ENCODE data around the gene FLAD1. TPM values are rescaled to one million over a fixed set of nuclear protein-coding genes. Genes with fewer than 3 reads are reported as not detected.
A peak's percentile ranks its signal among the peaks of the same experiment; 100 is the strongest.

FLAD1 gene
- total RNA-seq, 2 experiments from 2014 or later: 16.7 to 19.4 TPM

GRCh38 chr1:154964359-154964758, 18.8 kb upstream of the FLAD1 start:
- Histone ChIP-seq H3K9me3 (ENCODE audit: control insufficient read depth in 1 of 2, insufficient read depth in 1 of 2, low read length in 2 of 2) (no peaks in the 10 kb centered on the region), H3K4me1 (ENCODE audit: insufficient read depth, low read length) (peaks cover 47% of the 10 kb centered on the region), H3K27me3 (ENCODE audit: control insufficient read depth in 1 of 2, insufficient read depth in 2 of 2, low read length in 2 of 2) (no peaks in the 10 kb centered on the region), H3K27ac (ENCODE audit: low read depth in 1 of 2, low read length in 2 of 2) (no peak overlapping the region), H3K36me3 (ENCODE audit: insufficient read depth, low read length) (peaks cover 64% of the 10 kb centered on the region), H3K4me3 (ENCODE audit: low read length) (no peak overlapping the region)
- H3K9me3 Mint-ChIP-seq: no peaks in the 10 kb centered on the region
- POLR2A ChIA-PET: interaction anchor here (0.8 to 1.0 kb wide), 3 partner anchors 9 to 52 kb away, joined by 3 to 5 read pairs (median 3); partner anchors contain the start of gene PBXIP1
- TF ChIP-seq CTCF (IDR thresholded peaks at IDR 0.05): no peak
- H3K36me3 Mint-ChIP-seq (ENCODE audit: low read depth): peaks cover 76% of the 10 kb centered on the region
- peaks cover 25% of the 10 kb centered on the region for H3K4me1 Mint-ChIP-seq (ENCODE audit: low read depth)
- no peaks in the 10 kb centered on the region for H3K27me3 Mint-ChIP-seq
- CTCF ChIA-PET: interaction anchor here (0.8 to 5.6 kb wide), 4 partner anchors 9 to 53 kb away, joined by 3 to 40 read pairs (median 4); partner anchors contain the start of genes CKS1B and PBXIP1
- DNase-seq: no peak
- H3K4me3 Mint-ChIP-seq: peak overlapping the region; percentile 25
- ATAC-seq (ENCODE audit: poor library complexity): no peak
- peak overlapping the region; percentile 14 for H3K27ac Mint-ChIP-seq
- intact Hi-C loops (cut with DNase I, micrococcal nuclease): loop anchor here in 1 of 2 experiments (5.0 kb wide), 1 partner anchor 98 kb away; the partner anchor contains the start of gene EFNA4

GRCh38 chr1:154966111-154966510, 17.0 kb upstream of the FLAD1 start:
- ChIA-PET POLR2A (interaction anchor here (1.4 kb wide), 1 partner anchor 10 kb away, joined by 6 read pairs; the partner anchor contains the start of gene PBXIP1), CTCF (no interaction called here)
- Histone ChIP-seq H3K4me1 (ENCODE audit: insufficient read depth, low read length) (peaks cover 44% of the 10 kb centered on the region), H3K27me3 (ENCODE audit: control insufficient read depth in 1 of 2, insufficient read depth in 2 of 2, low read length in 2 of 2) (no peaks in the 10 kb centered on the region), H3K27ac (ENCODE audit: low read depth in 1 of 2, low read length in 2 of 2) (no peak overlapping the region), H3K9me3 (ENCODE audit: control insufficient read depth in 1 of 2, insufficient read depth in 1 of 2, low read length in 2 of 2) (no peaks in the 10 kb centered on the region), H3K36me3 (ENCODE audit: insufficient read depth, low read length) (peaks cover 71% of the 10 kb centered on the region), H3K4me3 (ENCODE audit: low read length) (no peak overlapping the region)
- H3K27ac Mint-ChIP-seq: no peak overlapping the region
- intact Hi-C loops (cut with DNase I, micrococcal nuclease): no loop called here
- DNase-seq (no peak), ATAC-seq (ENCODE audit: poor library complexity) (no peak)
- no peak for TF ChIP-seq CTCF (IDR thresholded peaks at IDR 0.05)
- peaks cover 25% of the 10 kb centered on the region for H3K4me1 Mint-ChIP-seq (ENCODE audit: low read depth)
- no peak overlapping the region for H3K4me3 Mint-ChIP-seq
- no peaks in the 10 kb centered on the region for H3K9me3 Mint-ChIP-seq
- peaks cover 73% of the 10 kb centered on the region for H3K36me3 Mint-ChIP-seq (ENCODE audit: low read depth)
- no peaks in the 10 kb centered on the region for H3K27me3 Mint-ChIP-seq

GRCh38 chr1:154967331-154967950, 15.7 kb upstream of the FLAD1 start:
- DNase-seq (no peak), ATAC-seq (ENCODE audit: poor library complexity) (no peak)
- H3K27ac Mint-ChIP-seq: peak overlapping the region; percentile 70
- TF ChIP-seq CTCF (IDR thresholded peaks at IDR 0.05): no peak
- H3K27ac ChIP-seq (ENCODE audit: low read depth in 1 of 2, low read length in 2 of 2): no peak overlapping the region
- intact Hi-C loops (cut with DNase I, micrococcal nuclease): no loop called here
- peaks cover 75% of the 10 kb centered on the region for H3K36me3 ChIP-seq (ENCODE audit: insufficient read depth, low read length)
- CTCF ChIA-PET: no interaction called here
- no peaks in the 10 kb centered on the region for H3K9me3 Mint-ChIP-seq
- no peaks in the 10 kb centered on the region for H3K9me3 ChIP-seq (ENCODE audit: control insufficient read depth in 1 of 2, insufficient read depth in 1 of 2, low read length in 2 of 2)
- peaks cover 51% of the 10 kb centered on the region for H3K4me1 ChIP-seq (ENCODE audit: insufficient read depth, low read length)
- no peaks in the 10 kb centered on the region for H3K27me3 ChIP-seq (ENCODE audit: control insufficient read depth in 1 of 2, insufficient read depth in 2 of 2, low read length in 2 of 2)
- H3K4me1 Mint-ChIP-seq (ENCODE audit: low read depth): peaks cover 28% of the 10 kb centered on the region
- H3K36me3 Mint-ChIP-seq (ENCODE audit: low read depth): peaks cover 69% of the 10 kb centered on the region
- no peaks in the 10 kb centered on the region for H3K27me3 Mint-ChIP-seq
- peak overlapping the region; percentile 34 for H3K4me3 Mint-ChIP-seq
- POLR2A ChIA-PET: interaction anchor here (1.0 kb wide), 1 partner anchor 49 kb away, joined by 3 read pairs; no protein-coding TSS in a partner anchor
- no peak overlapping the region for H3K4me3 ChIP-seq (ENCODE audit: low read length)

All from CD4-positive, alpha-beta T cell (primary cell).